ENCODE measurements around the gene FAM131C.

FAM131C gene

DNA sequence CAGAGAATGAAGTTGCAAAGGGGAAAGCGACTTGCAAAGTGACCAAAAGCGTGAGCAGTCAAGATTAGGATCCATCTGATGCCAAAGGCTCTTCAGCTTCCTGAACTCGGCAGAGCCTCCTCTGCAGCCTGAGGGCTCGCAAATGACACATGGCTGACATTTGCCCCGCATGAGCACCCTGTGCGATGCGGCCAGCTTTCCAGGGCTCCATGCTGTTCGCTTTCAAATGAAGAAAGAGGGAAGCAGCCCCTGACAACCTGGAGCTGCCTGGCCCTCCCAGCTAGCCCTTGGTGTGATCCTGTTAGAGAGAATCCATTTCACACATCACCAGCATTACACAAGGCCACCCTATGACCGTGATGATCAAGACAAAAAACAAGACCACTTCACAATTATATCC is 20.2 kb upstream of the FAM131C start (continued):
- TF ChIP-seq, protein P1, sequence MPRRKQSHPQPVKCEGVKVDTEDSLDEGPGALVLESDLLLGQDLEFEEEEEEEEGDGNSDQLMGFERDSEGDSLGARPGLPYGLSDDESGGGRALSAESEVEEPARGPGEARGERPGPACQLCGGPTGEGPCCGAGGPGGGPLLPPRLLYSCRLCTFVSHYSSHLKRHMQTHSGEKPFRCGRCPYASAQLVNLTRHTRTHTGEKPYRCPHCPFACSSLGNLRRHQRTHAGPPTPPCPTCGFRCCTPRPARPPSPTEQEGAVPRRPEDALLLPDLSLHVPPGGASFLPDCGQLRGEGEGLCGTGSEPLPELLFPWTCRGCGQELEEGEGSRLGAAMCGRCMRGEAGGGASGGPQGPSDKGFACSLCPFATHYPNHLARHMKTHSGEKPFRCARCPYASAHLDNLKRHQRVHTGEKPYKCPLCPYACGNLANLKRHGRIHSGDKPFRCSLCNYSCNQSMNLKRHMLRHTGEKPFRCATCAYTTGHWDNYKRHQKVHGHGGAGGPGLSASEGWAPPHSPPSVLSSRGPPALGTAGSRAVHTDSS (tag by site-specific recombination; IDR thresholded peaks at IDR 0.05): no peak
- TF ChIP-seq HOXD13 (CRISPR knock-in tag; IDR thresholded peaks at IDR 0.05; ENCODE audit: borderline replicate concordance) (no peak), ZNF549 (tag by site-specific recombination; IDR thresholded peaks at IDR 0.05) (no peak), ZNF16 (tag by site-specific recombination; IDR thresholded peaks at IDR 0.05; ENCODE audit: low read depth) (no peak)

DNA sequence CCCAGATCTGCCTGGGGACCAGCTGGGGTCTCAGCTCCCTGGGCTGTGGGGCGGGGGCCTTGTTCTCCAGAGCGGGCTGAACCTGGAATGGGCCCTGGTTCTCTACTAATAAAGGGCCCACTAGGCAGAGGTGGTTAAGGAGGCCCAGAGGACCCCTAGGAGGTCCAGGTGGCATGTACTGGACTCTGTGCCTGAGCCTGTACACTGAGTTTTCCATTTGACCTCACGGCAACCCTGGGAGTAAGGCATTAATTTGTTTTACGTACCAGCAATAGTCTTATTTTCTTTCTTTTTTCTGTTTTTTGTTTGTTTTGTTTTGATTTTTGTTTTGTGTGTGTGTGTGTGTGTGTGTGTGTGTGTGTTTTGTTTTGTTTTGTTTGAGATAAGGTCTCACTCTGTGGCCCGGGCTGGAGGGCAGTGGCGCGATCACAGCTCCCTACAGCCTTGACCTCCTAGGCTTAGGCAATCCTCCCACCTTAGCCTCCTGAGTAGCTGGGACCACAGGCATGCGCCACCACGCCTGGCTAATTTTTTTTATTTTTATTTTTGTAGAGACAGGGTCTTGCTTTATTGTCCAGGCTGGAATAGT is 19.6 kb upstream of the FAM131C start:
- CTCF ChIA-PET: interaction anchor here (1.1 to 1.7 kb wide), 3 partner anchors 14 to 95 kb away, joined by 3 to 5 read pairs (median 3); no protein-coding TSS in a partner anchor
- H3K27ac ChIP-seq (ENCODE audit: extremely low read depth, low read depth, low read length): no peak overlapping the region
- TF ChIP-seq, protein P2, sequence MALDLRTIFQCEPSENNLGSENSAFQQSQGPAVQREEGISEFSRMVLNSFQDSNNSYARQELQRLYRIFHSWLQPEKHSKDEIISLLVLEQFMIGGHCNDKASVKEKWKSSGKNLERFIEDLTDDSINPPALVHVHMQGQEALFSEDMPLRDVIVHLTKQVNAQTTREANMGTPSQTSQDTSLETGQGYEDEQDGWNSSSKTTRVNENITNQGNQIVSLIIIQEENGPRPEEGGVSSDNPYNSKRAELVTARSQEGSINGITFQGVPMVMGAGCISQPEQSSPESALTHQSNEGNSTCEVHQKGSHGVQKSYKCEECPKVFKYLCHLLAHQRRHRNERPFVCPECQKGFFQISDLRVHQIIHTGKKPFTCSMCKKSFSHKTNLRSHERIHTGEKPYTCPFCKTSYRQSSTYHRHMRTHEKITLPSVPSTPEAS (tag by site-specific recombination; IDR thresholded peaks at IDR 0.05): peak; percentile 47; the same call in 1 of the 2 replicates
- peak; percentile 67 for TF ChIP-seq ZNF335 (tag by site-specific recombination; conservative IDR thresholded peaks at IDR 0.05)
- TF ChIP-seq, protein P3, sequence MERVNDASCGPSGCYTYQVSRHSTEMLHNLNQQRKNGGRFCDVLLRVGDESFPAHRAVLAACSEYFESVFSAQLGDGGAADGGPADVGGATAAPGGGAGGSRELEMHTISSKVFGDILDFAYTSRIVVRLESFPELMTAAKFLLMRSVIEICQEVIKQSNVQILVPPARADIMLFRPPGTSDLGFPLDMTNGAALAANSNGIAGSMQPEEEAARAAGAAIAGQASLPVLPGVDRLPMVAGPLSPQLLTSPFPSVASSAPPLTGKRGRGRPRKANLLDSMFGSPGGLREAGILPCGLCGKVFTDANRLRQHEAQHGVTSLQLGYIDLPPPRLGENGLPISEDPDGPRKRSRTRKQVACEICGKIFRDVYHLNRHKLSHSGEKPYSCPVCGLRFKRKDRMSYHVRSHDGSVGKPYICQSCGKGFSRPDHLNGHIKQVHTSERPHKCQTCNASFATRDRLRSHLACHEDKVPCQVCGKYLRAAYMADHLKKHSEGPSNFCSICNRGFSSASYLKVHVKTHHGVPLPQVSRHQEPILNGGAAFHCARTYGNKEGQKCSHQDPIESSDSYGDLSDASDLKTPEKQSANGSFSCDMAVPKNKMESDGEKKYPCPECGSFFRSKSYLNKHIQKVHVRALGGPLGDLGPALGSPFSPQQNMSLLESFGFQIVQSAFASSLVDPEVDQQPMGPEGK (tag by site-specific recombination; IDR thresholded peaks at IDR 0.05): no peak
- H3K36me3 ChIP-seq (ENCODE audit: control insufficient read depth in 2 of 2, insufficient read depth in 1 of 2, low read length in 2 of 2): no peaks in the 10 kb centered on the region
- POLR2A ChIA-PET: no interaction called here
- H3K4me1 ChIP-seq (ENCODE audit: control insufficient read depth, insufficient read depth, low read length): no peaks in the 10 kb centered on the region
- no peaks in the 10 kb centered on the region for H3K9me3 ChIP-seq (ENCODE audit: control insufficient read depth, insufficient read depth, low read depth, low read length)
- no peak overlapping the region for H3K4me3 ChIP-seq (ENCODE audit: low read depth, low read length)

DNA sequence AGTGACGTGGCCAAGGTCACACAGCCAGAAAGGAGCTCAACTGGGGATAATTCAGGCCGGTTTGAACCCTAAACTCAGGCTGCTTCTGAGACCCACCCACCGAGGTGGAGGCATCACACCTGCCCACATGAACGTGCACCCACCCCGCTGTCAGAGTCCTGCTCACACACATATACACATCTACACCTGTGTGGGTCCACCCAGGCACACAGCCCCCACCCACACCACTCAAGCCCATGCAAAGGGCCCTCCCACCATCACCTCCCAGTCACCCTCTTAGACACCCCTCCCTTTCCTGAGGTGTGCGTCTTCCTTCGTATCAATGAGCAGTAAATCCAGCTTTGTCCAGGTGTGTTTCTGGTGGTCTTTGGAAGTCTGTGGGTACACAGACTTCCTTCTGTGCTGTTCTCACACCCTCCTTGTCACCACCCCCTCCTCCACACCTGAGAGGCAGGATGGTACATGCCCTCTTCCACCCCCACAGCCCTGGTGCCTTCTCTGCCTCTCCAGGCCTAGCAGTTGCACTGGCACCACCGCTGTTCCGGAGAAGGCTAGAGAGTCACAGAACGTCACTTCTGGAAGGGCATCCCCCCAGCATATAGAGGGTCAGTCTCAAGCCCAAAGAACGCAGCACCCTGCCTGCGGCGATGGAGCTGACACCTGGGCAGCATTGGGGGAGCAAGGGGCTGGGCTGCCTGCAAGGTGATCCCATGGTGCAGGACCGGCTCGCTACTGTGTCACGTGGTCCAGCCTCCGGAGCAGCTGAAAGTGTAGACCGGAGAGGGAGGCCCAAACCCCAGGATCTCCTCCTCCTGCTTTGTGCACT is 18.9 kb upstream of the FAM131C start:
- CTCF ChIA-PET: interaction anchor here (1.4 to 1.7 kb wide), 2 partner anchors 10 to 13 kb away, joined by 5 read pairs; no protein-coding TSS in a partner anchor
- POLR2A ChIA-PET: no interaction called here
- H3K27ac ChIP-seq (ENCODE audit: extremely low read depth, low read depth, low read length): no peak overlapping the region
- no peak overlapping the region for H3K4me3 ChIP-seq (ENCODE audit: low read depth, low read length)
- peak; percentile 26; the same call in 1 of the 2 replicates for TF ChIP-seq ZNF600 (tag by site-specific recombination; IDR thresholded peaks at IDR 0.05)
- TF ChIP-seq, protein P4, sequence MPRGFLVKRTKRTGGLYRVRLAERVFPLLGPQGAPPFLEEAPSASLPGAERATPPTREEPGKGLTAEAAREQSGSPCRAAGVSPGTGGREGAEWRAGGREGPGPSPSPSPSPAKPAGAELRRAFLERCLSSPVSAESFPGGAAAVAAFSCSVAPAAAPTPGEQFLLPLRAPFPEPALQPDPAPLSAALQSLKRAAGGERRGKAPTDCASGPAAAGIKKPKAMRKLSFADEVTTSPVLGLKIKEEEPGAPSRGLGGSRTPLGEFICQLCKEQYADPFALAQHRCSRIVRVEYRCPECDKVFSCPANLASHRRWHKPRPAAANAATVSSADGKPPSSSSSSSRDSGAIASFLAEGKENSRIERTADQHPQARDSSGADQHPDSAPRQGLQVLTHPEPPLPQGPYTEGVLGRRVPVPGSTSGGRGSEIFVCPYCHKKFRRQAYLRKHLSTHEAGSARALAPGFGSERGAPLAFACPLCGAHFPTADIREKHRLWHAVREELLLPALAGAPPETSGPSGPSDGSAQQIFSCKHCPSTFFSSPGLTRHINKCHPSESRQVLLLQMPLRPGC (tag by site-specific recombination; IDR thresholded peaks at IDR 0.05): no peak
- TF ChIP-seq ZFHX2 (tag by site-specific recombination; conservative IDR thresholded peaks at IDR 0.05): peak; percentile 80
- TF ChIP-seq, protein P5, sequence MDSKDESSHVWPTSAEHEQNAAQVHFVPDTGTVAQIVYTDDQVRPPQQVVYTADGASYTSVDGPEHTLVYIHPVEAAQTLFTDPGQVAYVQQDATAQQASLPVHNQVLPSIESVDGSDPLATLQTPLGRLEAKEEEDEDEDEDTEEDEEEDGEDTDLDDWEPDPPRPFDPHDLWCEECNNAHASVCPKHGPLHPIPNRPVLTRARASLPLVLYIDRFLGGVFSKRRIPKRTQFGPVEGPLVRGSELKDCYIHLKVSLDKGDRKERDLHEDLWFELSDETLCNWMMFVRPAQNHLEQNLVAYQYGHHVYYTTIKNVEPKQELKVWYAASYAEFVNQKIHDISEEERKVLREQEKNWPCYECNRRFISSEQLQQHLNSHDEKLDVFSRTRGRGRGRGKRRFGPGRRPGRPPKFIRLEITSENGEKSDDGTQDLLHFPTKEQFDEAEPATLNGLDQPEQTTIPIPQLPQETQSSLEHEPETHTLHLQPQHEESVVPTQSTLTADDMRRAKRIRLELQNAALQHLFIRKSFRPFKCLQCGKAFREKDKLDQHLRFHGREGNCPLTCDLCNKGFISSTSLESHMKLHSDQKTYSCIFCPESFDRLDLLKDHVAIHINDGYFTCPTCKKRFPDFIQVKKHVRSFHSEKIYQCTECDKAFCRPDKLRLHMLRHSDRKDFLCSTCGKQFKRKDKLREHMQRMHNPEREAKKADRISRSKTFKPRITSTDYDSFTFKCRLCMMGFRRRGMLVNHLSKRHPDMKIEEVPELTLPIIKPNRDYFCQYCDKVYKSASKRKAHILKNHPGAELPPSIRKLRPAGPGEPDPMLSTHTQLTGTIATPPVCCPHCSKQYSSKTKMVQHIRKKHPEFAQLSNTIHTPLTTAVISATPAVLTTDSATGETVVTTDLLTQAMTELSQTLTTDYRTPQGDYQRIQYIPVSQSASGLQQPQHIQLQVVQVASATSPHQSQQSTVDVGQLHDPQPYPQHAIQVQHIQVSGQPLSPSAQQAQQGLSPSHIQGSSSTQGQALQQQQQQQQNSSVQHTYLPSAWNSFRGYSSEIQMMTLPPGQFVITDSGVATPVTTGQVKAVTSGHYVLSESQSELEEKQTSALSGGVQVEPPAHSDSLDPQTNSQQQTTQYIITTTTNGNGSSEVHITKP (tag by site-specific recombination; IDR thresholded peaks at IDR 0.05): peak; percentile 58; the same call in 1 of the 2 replicates
- peak; percentile 87 for TF ChIP-seq EGR2 (tag by site-specific recombination; IDR thresholded peaks at IDR 0.05; ENCODE audit: low read depth)
- TF ChIP-seq ZNF530 (tag by site-specific recombination; IDR thresholded peaks at IDR 0.05; ENCODE audit: low read depth): no peak
- TF ChIP-seq ZNF146 (tag by site-specific recombination; IDR thresholded peaks at IDR 0.05): no peak
- no peaks in the 10 kb centered on the region for H3K9me3 ChIP-seq (ENCODE audit: control insufficient read depth, insufficient read depth, low read depth, low read length)
- no peaks in the 10 kb centered on the region for H3K36me3 ChIP-seq (ENCODE audit: control insufficient read depth in 2 of 2, insufficient read depth in 1 of 2, low read length in 2 of 2)
- no peaks in the 10 kb centered on the region for H3K4me1 ChIP-seq (ENCODE audit: control insufficient read depth, insufficient read depth, low read length)
